ACC112 (cell line): ENCODE results near the gene IMMP2L.
A peak's percentile ranks its signal among the peaks of the same experiment; 100 is the strongest.
"Not testable (repeated sequence)": the region's sequence is repeated elsewhere in the genome, so short reads cannot be mapped to it uniquely, and the experiment has no call there.

Experiments
- H2AFZ ChIP-seq: fragments of 200-600 bp; sonication (generic); one replicate; pipeline ENCODE4 v1.6.0; 2017; ENCODE audit warnings: antibody characterized with exemption, low read length; ENCODE audit not compliant: unreplicated experiment
- H3K27ac ChIP-seq: fragments of 200-600 bp; sonication (generic); 2 replicates; pipeline ENCODE4 v1.5.1; 2014; ENCODE audit warnings: low read depth, mild to moderate bottlenecking, antibody characterized with exemption, low read length, moderate library complexity
- H3K27me3 ChIP-seq: fragments of 200-600 bp; sonication (generic); 2 replicates; pipeline ENCODE4 v1.6.1; 2014; ENCODE audit warnings: mild to moderate bottlenecking, antibody characterized with exemption, low read length, moderate library complexity, mixed read lengths; ENCODE audit not compliant: insufficient read depth
- H3K36me3 ChIP-seq: fragments of 200-600 bp; sonication (generic); 2 replicates; pipeline ENCODE4 v1.6.1; 2016; ENCODE audit warnings: mild to moderate bottlenecking, antibody characterized with exemption, low read length, moderate library complexity, mixed read lengths; ENCODE audit not compliant: insufficient read depth
- H3K4me1 ChIP-seq: fragments of 200-600 bp; sonication (generic); one replicate; pipeline ENCODE4 v1.6.1; 2016; ENCODE audit warnings: low read length, mixed read lengths; ENCODE audit not compliant: insufficient read depth, unreplicated experiment, control insufficient read depth
- H3K4me3 ChIP-seq: fragments of 200-600 bp; sonication (generic); 2 replicates; pipeline ENCODE4 v1.5.1; 2014; ENCODE audit warnings: mild to moderate bottlenecking, low read depth, low read length
- H3K79me2 ChIP-seq: fragments of 200-600 bp; sonication (generic); one replicate; pipeline ENCODE4 v1.6.0; 2016; ENCODE audit warnings: low read length; ENCODE audit not compliant: control insufficient read depth, unreplicated experiment, insufficient read depth

IMMP2L gene

GRCh38 chr7:111470998-111471397 is 91.3 kb downstream of the IMMP2L start:
- no peaks in the 10 kb centered on the region for H3K36me3 ChIP-seq
- no peak overlapping the region for H3K4me3 ChIP-seq
- H2AFZ ChIP-seq = no peak overlapping the region
- no peak overlapping the region for H3K27ac ChIP-seq
- no peaks in the 10 kb centered on the region for H3K4me1 ChIP-seq
- H3K27me3 ChIP-seq = no peaks in the 10 kb centered on the region
- no peaks in the 10 kb centered on the region for H3K79me2 ChIP-seq

GRCh38 chr7:111469894-111470293 is 92.4 kb downstream of the IMMP2L start:
- not testable (repeated sequence) for H3K36me3 ChIP-seq, H3K4me1 ChIP-seq, H3K27me3 ChIP-seq, H3K27ac ChIP-seq, H3K79me2 ChIP-seq, H3K4me3 ChIP-seq, H2AFZ ChIP-seq

- not testable (repeated sequence) for H3K4me3 ChIP-seq, H3K79me2 ChIP-seq, H2AFZ ChIP-seq, H3K36me3 ChIP-seq, H3K4me1 ChIP-seq, H3K27me3 ChIP-seq, H3K27ac ChIP-seq
Measured at GRCh38 chr7:111465774-111466173, 96.5 kb downstream of the IMMP2L start.

GRCh38 chr7:111460695-111461094 is 101.6 kb downstream of the IMMP2L start:
- Histone ChIP-seq H3K79me2 (no peaks in the 10 kb centered on the region), H3K27me3 (no peaks in the 10 kb centered on the region), H3K4me3 (no peak overlapping the region), H3K36me3 (no peaks in the 10 kb centered on the region), H3K27ac (no peak overlapping the region), H2AFZ (no peak overlapping the region), H3K4me1 (peaks cover 4% of the 10 kb centered on the region)

- Histone ChIP-seq H3K36me3 (no peaks in the 10 kb centered on the region), H3K27me3 (no peaks in the 10 kb centered on the region), H3K4me1 (peaks cover 4% of the 10 kb centered on the region), H2AFZ (no peak overlapping the region), H3K27ac (no peak overlapping the region), H3K4me3 (no peak overlapping the region), H3K79me2 (no peaks in the 10 kb centered on the region)
Measured at GRCh38 chr7:111459757-111460280, 102.5 kb downstream of the IMMP2L start.

- no peak overlapping the region for H3K27ac ChIP-seq
- no peaks in the 10 kb centered on the region for H3K27me3 ChIP-seq
- H3K4me1 ChIP-seq = peaks cover 4% of the 10 kb centered on the region
- H3K4me3 ChIP-seq = no peak overlapping the region
- no peak overlapping the region for H2AFZ ChIP-seq
- H3K36me3 ChIP-seq = no peaks in the 10 kb centered on the region
- no peaks in the 10 kb centered on the region for H3K79me2 ChIP-seq
Measured at GRCh38 chr7:111459065-111459756, 103.1 kb downstream of the IMMP2L start.

GRCh38 chr7:111450705-111451104 is 111.6 kb downstream of the IMMP2L start:
- not testable (repeated sequence) for H3K79me2 ChIP-seq, H3K36me3 ChIP-seq, H3K4me1 ChIP-seq, H2AFZ ChIP-seq, H3K27ac ChIP-seq, H3K4me3 ChIP-seq, H3K27me3 ChIP-seq

GRCh38 chr7:111447502-111447901 is 114.8 kb downstream of the IMMP2L start:
- not testable (repeated sequence) for H2AFZ ChIP-seq, H3K36me3 ChIP-seq, H3K27ac ChIP-seq, H3K27me3 ChIP-seq, H3K4me3 ChIP-seq, H3K4me1 ChIP-seq, H3K79me2 ChIP-seq

GRCh38 chr7:111439977-111440376 is 122.3 kb downstream of the IMMP2L start:
- H2AFZ ChIP-seq = no peak overlapping the region
- H3K27ac ChIP-seq = no peak overlapping the region
- no peaks in the 10 kb centered on the region for H3K36me3 ChIP-seq
- H3K79me2 ChIP-seq = no peaks in the 10 kb centered on the region
- H3K4me3 ChIP-seq = no peak overlapping the region
- H3K4me1 ChIP-seq = peaks cover 12% of the 10 kb centered on the region
- H3K27me3 ChIP-seq = no peaks in the 10 kb centered on the region

- Histone ChIP-seq H3K27me3 (no peaks in the 10 kb centered on the region), H3K27ac (peak overlapping the region; percentile 56), H3K36me3 (no peaks in the 10 kb centered on the region), H2AFZ (peak overlapping the region; percentile 28), H3K79me2 (no peaks in the 10 kb centered on the region), H3K4me3 (peak overlapping the region; percentile 3; the same call in 1 of the 2 replicates), H3K4me1 (peaks cover 12% of the 10 kb centered on the region)
Measured at GRCh38 chr7:111438369-111439289, 123.7 kb downstream of the IMMP2L start.
